NCI-H1105 (cell line): ENCODE results near the gene PIM2.
A peak's percentile ranks its signal among the peaks of the same experiment; 100 is the strongest.

Experiments used
- DNase-seq: peaks from one replicate; lab custom pipeline; 2025; lab: John Stamatoyannopoulos, UW

The PIM2 gene

DNA sequence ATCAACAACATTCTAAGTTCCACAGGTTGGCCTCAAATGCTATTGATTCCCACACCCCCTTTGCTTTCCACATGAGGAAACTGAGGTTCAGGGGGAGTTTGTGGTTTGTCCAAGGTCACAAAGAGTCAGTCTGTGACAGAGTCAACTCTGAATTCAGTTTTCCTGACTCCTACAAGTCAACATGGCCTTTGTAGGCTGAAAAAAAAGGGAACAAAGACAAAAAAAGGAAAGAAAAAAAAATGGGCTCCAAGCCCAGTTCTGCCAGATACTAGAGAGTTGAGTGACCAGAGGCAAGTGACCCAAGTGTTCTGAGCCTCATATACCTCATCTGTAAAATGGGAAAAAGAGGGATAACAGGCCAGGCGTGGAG is 16.5 kb upstream of the PIM2 start:
- DNase-seq, result no peak

DNA sequence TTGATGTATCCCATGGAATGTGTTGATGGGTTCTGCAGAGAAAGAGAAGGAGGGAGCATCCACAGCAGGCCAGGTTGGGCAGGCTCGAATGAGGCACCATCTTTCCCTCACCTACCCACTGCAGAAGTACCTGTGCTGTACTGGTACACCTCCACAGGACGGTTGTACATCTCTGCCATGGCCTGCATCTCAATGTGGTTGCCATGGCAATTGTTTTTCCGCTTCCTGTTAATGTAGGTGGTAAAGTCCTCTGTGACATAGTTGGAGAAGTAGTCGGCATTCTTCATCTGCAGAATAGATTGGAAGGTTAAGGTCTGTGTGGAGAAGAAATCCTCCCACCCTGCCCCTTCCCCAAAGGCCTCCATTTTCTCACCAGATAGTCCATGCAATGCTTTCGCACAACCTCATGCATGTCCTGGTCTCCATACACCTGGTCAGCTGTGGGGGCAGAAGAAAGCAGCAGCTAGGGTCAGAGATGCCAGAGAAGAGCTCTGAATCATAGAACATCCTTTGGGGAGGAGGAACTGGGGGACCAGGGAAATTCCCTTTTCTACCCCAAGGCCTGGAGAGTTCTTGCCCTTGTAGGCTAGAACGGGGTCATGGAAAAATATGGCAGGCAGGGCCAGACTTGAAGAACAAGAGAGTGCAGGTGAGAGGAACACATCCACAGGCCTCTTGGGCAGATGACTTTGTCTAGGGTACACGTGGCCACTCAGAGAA is 15.9 kb upstream of the PIM2 start:
- no peak for DNase-seq

DNA sequence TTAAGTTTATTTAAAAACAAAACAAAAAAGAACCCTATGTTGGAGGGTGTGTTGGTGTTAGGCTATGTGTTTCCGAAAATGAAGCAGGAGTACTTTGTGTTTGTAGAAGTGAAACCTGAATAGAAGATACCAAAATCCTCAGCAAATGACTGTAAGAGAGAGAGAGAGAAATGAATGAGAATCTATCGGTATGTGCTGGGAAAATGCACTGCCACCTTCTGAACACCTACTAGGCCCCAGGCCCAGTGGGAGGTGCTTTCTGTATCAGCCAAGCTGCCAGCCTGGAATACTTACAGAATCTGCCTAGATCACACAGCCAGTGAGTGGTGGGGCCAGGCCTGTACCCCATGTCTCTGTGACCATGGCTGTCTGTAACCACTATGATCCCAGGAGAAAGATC is 14.9 kb upstream of the PIM2 start:
- DNase-seq, result no peak

DNA sequence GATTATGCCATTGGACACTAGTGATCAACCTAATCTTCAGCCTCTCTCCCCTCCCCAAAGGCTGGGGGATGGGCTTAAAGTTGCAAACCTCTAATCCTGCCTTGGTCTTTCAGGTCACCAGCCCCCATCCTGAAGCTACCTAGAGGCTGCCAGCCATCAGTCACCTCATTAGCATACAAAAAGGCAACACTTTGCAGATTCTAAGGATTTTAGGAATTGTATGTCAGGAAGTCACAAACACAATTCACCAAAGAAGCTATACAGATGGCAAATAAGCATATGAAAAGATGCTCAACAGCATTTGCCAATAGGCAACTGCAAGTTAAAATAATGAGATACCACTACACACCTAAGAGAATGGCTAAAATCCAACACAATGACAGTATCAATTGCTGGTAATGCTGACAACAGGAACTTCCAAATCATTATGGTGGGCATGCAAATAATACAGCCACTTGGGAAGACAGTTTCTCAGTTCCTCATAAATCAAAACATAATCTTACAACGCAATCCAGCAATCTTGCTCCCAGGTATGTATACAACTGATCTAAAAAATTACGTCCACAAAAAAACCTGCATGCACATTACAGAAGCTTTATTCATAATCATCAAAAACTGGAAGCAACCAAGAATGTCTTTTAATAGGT is 9.0 kb upstream of the PIM2 start:
- DNase-seq, result no peak

DNA sequence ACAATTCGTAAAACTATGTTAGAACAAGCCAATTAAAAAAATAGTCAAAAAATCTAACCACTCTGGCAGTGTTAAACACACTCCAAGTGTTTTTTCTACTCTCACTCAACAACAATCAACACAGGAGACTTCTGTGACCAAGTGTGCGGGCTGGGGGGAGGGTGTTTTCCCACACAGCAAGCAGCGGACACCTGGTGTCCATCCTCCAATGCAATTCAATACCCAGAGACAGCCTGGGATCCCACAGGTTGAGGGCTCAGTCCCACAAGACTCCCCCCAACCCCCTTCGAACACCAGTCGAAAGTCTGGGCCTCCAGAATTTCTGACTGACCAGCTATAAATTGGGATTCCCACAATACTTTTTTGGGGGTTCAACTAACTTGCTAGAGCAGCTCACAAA is 8.3 kb upstream of the PIM2 start:
- DNase-seq, result no peak

DNA sequence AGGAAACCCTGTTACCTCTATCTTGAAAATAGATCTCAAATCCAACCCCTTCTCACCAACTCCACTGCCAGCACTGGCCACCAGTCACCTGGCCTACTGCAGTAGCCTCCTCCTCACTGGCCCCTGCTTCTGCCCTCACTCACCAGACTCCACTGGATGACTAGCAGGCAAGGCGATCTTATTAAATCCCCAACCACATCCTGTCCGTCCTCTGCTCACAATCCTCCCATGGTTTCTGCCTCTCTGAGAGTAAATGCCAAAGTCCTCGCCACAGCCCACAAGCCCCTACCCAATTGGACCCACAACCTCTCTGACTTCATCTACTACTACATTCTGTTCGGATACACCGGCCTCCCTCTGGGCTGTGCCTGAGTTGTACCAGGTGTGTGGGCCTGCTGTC is 5.4 kb upstream of the PIM2 start:
- DNase-seq, result no peak

DNA sequence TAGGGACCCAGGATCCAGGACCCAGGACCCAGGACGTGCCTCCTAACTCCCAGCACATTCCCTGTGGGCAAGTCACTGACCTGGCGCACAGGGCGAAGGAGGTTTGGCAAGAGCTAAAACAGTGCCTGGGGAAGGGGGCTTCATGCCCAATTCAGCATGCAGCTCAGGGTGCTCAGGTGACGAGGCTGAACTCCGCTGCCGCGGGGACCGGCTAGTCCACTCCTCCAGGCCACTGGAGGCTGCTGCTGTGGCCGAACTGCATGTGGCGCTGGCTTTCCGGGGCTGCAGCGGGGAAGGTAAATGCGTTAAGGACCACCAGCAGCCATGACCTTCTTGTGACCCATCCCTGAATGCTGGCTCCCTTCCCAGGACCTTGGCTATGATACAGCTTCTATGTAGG is 4.9 kb upstream of the PIM2 start:
- DNase-seq, result no peak

DNA sequence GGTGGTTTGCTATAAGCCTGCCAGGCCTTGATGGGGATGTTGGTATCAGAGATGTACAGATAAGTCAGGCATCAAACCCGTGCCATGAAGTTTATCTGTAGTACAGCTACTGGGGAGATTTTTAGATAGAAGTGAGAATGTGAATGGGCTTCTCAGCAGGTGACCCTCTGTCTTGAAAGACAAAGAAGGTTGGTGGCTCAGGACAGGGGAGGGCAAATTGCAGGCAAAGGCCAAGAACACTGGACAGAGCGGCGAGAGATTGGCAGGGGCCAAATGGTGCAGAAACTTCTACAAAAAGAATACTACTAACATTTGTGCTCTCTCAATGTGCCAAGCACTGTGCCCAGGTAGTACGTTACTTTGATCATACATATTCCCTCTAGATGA is 1.9 kb upstream of the PIM2 start:
- no peak for DNase-seq

DNA sequence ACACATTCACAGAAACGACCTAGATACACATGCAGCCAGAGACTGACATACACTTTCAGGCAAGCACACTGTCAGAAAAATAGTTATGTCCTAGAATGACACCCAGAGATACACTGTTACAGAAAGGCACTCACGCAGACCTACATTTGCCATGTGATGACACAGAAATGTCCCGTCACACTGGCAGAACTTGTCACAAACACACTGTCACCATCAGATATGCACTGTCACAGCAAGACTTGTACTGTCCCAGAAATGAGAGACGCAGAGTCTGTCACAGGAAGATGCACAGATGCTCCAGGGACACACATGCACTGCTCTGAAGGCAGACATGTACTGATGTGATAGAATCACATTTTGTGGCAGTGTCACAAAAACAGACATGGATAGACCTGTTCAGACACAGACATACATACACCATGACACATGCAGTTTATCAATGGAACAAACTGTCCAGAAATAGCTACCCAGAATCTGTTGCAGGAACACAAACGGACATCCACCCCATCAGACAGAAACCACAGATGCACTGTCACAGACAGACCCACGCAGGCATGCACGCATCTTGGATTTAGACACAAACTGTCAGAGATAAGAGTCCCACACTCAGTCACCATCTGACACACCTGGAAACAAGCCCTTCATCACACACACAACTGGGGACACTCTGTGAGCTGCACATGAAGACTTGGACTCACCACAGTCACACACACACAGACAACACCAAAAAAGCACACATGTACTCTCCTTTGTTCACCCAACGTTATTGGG is 1.3 kb upstream of the PIM2 start:
- DNase-seq, result no peak

DNA sequence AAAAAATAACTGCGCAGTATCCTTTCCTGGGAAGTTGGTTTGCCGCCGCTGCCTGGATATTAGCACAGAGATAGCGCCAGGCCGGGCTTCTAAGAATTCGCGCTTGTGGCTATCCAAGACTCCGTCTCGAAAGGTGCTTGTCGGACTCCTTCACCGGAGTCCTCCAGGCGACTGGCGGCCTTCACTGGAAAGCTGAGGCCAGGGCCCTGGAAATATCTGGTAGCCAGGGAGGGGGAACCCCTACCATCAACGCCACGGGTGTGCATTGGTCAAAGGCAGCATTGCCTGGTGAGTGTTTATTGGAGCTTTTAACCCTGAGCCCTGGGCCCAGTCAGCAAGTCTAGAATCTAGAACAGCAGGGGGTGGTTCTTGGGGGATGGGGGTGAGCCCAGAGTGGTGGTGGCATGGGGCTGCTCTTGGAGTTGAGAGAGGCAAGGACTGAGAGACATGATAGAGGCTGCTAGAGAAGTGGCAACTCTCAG is 577 bp upstream of the PIM2 start:
- DNase-seq, result no peak

DNA sequence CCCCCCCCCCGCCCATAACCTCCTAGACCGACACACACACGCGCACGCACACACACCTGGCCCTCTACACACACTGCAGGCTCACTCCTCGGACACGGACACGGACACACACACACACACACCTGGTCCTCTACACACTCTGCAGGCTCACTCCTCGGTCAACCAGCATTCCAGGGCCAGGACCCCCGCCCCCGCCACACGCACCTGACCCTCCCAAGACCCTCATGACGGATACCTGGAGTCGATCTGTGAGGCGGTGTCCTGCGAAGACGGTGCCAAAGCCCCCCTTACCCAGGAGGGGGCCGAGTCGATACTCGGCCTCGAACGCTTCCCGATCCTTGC is 552 bp downstream of the PIM2 start:
- no peak for DNase-seq

DNA sequence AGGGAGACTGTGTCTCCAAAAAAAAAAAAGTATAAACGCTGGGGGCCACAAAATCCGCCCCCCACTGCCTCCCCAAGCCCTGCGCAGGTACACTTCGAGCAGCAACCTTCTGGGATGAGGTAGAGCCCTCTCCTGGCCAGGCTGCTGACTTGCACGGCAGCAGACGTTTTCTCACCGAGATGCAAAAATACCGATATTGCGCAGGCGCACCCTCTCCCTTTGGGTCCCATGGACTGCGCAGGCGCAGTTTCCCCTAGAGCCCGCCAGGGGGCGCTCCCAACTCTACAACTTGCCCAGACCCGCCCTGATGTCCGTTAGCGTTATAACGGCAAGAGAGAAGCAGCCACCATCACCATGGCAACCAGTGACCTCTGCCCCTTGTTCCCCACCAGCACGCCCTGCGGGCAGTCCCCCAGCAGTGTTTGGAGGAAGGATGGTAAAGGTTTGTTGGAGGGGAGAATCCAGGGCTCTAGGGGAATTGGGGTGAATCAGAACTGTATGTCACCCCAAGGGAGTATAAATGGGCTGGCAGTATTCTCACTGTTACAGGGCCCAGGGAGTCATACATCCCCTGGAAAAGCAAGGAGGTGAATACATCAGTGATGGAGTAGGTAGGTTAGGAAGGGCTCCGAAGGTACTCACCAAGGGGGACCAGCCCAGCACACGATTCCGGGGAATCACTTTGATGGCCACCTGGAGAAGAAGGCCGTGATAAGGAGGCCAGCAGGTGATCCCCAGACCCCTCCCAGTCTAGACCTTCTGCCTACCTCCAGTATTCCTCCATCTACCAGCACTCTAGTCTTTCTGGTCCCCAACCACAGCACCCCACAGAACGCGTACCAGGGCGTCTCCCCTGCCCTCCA is 1.5 kb downstream of the PIM2 start:
- peak; percentile 55 for DNase-seq

DNA sequence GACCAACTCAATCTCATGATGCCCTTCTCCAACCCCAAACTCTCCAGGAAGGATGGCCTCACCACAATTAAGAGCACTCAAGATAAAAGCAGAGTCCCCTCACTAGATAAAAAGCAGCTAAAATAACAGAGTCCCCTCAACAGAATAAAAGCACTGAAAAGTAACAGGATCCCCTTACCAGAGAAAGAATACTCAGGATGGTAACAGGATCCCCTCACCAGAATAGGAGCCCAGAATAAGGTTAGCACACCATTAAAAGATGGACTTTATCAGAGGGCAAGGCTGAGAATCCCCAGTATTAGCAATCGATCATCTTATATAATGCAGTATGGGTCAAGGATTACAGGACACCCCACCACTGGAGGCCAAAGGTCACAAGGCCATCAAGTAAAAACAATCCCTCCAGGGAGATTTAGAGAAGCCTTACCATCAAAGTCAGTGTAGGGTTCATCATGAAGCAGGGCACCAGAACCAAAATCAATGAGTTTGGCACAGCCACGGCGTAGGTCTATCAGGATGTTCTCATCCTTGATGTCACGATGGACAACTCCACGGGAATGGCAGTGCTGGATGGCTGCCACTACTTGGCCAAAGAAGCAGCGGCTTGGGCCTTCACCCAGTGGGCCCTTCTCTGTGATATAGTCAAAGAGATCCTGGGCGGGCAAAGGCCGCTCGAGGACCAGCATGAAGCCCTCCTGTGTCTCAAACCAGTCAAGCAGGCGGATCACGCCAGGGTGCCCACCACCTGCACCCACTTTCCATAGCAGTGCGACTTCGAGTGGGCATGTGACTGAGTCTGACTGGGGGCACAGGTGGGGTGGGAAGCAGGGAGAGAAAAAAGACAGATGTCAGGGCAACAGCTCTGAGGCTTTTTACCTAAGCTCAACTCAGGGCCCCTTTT is 4.0 kb downstream of the PIM2 start:
- no peak for DNase-seq

DNA sequence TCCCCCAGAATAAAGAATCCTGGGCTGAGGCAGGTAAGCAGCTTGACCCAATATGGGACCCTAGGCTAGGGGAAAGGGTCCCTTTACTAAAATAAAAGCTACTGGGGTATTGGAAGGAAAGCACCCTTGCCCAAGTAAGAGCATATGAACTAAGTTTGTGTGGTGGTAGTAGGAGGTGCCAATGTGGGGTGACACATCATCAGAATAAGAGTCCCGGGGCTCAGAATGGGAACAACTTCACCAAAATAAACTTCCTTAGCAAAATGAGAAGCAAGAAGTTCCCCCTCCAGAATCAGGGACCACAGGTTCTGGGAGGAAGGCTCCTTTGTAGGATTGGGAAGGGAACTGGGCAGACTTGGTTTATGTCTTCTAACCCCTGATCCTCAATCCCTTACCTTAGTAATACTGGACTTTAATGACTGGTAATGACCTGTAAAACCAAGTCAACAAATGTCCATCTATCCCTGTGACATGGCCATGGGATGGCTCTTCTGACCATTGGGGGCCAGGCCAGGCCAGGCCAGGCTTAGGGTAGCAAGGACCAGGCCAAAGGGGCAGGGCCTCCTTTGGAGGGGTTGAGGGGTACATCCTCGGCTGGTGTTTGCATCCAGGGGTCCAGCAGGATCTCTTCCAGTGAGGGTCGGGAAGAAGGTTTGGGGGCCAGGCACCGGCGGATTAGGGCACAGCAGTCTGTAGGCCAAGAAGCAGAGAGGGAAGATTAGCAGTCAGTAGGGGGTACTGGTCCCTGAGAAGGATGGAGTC is 5.0 kb downstream of the PIM2 start:
- no peak for DNase-seq

DNA sequence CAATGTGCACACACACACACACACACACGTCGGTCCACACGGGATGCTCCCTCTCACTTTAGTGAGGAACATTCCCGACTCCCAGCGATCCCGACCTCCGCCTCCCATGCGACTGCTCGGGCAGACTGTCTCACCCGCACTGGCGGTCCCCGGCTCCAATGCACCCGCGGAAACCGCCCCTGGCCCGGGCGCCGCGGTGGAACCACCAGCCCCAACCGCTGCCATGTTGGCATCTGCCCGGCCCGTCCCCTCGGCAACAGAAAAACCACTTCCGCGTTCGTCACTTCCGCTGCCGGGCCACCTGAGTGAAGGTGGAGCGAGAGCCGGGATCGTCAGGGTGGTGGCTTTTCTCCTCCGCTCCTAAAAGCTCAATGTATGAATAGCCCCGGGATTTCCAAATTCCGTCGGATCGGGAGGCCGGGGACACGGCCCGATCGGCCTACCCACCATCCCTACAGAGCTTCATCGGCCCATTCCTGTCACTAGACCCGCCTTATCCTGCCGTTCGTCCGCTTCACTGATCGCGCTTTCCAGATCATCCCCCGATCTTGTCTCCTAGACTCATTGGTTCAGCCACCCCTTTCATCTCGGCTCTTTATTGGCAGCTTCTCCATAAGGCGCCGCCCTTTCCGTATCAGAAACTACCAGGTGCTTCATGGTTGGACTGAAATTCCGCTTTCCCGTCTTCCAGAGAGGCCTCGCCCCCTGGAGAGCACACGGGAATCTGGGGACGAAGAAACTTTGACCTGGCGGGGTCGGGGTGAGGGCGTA is 7.2 kb downstream of the PIM2 start, which contains the start of gene SLC35A2:
Gene SLC35A2, minus strand, starts transcription at position 235 of the 771 bp plus-strand sequence. Its CDS starts 10 bp downstream, at position 225.
- peak; percentile 72 for DNase-seq

DNA sequence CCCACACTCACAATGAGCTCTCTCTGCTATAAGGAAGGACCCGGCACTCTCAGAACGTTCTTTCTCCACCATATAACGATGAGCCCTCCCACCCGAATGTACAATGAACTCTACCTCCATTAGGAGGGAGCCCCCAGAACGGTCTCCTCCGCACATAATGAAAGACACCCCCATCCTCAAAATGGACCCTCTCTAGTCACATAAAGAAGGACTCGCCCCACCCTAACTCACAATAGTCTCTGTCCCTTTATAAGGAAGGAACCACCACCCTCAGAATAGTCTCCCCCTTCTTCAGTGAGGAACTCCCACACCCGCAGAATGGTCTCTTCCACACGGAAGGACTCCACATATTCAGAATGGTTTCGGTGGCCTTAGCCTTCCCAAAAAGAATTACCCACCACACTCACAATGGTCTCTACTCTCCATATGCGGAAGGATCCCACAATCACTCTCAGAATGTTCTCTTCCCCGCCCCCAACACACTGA is 7.9 kb downstream of the PIM2 start:
- no peak for DNase-seq

DNA sequence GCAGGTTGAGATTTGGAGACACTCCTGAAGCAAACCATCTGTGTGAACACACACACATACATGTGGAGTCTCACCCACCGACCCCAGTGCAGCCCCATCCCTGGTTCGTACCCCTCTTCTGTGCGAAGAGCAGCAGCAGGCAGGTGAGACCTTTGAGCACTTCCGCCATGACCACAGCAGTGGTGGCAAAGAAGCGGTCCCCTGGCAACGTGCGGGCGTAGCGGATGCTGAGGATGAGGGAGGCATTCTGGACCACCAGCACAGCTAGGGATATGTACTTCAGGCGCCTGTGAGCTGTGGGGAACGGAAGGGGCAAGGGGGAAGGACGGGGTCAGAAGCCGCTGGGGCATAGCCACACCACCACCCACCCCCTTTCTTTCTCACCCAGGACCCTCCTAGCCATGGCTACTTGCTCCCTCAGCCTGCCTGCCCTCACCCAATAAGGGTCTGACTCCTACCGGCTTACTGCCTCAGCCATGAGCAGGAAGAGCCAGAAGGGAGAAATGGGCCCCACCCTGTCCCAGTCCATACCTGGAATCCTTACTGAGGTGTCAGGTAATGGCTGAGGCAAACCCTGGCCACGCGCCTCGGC is 9.0 kb downstream of the PIM2 start:
- no peak for DNase-seq

DNA sequence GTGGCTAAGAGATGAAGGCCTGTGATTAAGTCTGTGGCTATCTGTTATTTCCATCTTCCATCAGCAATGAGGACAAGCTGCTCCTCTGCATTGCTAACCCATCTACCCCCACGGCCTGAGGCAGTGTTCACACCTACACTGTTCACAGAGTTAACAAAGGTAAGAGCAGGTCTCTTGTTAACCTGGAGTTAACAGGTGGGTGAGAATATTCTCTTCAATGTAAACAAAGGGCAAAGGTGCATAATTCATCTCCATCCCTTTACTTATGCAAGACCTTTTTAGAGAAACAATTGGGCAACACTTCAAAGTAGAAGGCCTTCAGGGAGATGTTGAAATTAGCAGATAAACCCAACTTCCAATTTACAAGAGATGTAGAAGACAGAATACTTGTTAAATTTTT is 10.2 kb downstream of the PIM2 start:
- DNase-seq, result no peak
